Thymus (tissue), 11 donors: ENCODE results near the gene KCNK4. TPM values are rescaled to one million over a fixed set of nuclear protein-coding genes. Genes with fewer than 3 reads are reported as not detected.

ENCODE experiments used
- DNase-seq, 9 donors: peaks; one replicate each; pipeline ENCODE4 v3.0.0-alpha.2; 2013; ENCODE audit warnings: low spot score in 9 of 9, low read depth in 6 of 9, missing footprints in 1 of 9
- H3K27ac ChIP-seq, 2 donors: one replicate each; pipeline ENCODE4 v1.5.1; 2013; ENCODE audit warnings: control low read depth in 1 of 2, low read depth in 1 of 2, low read length in 1 of 2, mild to moderate bottlenecking in 1 of 2, moderate library complexity in 1 of 2
- H3K27me3 ChIP-seq, 2 donors: one replicate each; pipeline ENCODE4 v1.5.1; 2013; ENCODE audit warnings: low read length in 1 of 2; ENCODE audit not compliant: control insufficient read depth in 2 of 2, insufficient read depth in 1 of 2
- H3K36me3 ChIP-seq, 2 donors: one replicate each; pipeline ENCODE4 v1.5.1; 2013; ENCODE audit warnings: low read length in 1 of 2, mild to moderate bottlenecking in 1 of 2, moderate library complexity in 1 of 2; ENCODE audit not compliant: control insufficient read depth in 2 of 2, insufficient read depth in 2 of 2
- H3K4me1 ChIP-seq, 2 donors: one replicate each; pipeline ENCODE4 v1.5.1; 2013; ENCODE audit warnings: low read length in 2 of 2; ENCODE audit not compliant: control insufficient read depth in 2 of 2, insufficient read depth in 2 of 2
- H3K4me3 ChIP-seq, 2 donors: one replicate each; pipeline ENCODE4 v1.5.1; 2013; ENCODE audit warnings: low read length in 2 of 2, control low read depth in 1 of 2, mild to moderate bottlenecking in 1 of 2
- H3K9me3 ChIP-seq, 2 donors: one replicate each; pipeline ENCODE4 v1.5.1; 2013; ENCODE audit warnings: low read length in 1 of 2, mild to moderate bottlenecking in 1 of 2; ENCODE audit not compliant: control insufficient read depth in 2 of 2, insufficient read depth in 1 of 2
- WGBS: extraction: QIAGEN DNeasy Blood & Tissue Kit; methylation state at CpG from one replicate; pipeline ENCODE4 v1.1.7; 2013; 5-methylcytosine and 5-hydroxymethylcytosine counted together
- polyA plus RNA-seq: library from polyadenylated mRNA; stranded (reverse); fragments of 200-250 nt; gene quantifications from one replicate; pipeline ENCODE4 v1.2.3, GENCODE V29; 2013
- total RNA-seq: library from RNA; stranded (reverse); fragments of 120-200 nt; gene quantifications from one replicate; pipeline ENCODE4 v1.2.4, GENCODE V29; 2013
- donor health status: healthy.

The KCNK4 gene
- total and polyA plus RNA-seq, 2 donors = not detected

- H3K27me3 ChIP-seq = peaks cover 70 to 91% of the 10 kb centered on the region in 2 donors
- 7% methylated on average over 54 of the region's 54 CpGs for WGBS
Observed at GRCh38 chr11:64299847-64300648, 8.9 kb downstream of the KCNK4 start, which contains the start of gene CATSPERZ. Gene CATSPERZ, plus strand, starts transcription at chr11:64300358. Its CDS starts 53 bp downstream, at chr11:64300411.

DNA sequence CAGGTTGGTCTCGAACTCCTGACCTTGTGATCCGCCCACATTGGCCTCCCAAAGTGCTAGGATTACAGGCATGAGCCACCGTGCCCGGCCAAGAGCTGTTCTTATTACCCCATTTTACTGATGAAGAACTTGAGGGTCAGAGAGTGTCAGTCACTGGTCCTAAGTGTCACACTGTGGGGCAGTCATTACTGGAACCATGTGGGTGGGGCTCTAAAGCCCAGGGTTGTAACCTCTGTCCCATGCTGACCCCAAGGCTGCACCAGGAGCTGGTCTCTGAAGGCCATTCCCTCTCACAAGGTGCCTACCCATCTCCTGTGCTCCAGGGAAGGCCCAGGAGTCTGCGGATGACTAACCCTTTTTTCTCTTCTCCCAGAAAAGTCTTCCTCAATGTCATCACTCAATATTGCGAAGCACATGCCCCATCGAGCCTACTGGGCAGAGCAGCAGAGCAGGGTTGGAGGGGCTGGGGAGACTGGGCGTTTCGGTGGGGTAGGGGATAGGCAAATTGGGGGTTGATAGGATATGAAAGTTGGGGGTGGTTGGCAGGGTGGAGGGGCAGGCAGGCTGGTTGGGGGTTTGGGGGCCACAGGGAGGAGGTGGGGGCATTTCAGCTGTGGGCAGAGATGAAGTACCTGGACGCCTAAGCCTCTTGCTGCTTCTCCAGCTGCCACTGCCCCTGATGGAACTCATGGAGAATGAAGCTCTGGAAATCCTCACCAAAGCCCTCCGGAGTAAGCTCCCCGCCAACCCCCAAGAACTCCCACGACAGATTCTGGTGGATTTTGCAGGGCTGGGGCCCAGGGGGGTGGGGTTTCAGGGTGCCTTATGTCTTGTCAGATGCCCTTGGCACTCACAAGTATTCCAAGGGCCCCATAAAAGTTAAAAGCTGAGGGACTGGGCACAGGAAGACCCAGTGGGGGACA is 12.3 kb downstream of the KCNK4 start:
- H3K27ac ChIP-seq = no peak overlapping the region
- H3K27me3 ChIP-seq = peaks cover 38 to 58% of the 10 kb centered on the region in 2 donors
- 90% methylated on average over 13 of the region's 13 CpGs for WGBS
- DNase-seq = no peak
- H3K4me3 ChIP-seq = no peak overlapping the region
- peaks cover 0 to 25% of the 10 kb centered on the region in 2 donors for H3K9me3 ChIP-seq
- H3K36me3 ChIP-seq = peaks cover 10% of the 10 kb centered on the region in 2 donors
- peaks cover 15 to 36% of the 10 kb centered on the region in 2 donors for H3K4me1 ChIP-seq

More at GRCh38 chr11:64299847-64300648, 8.9 kb downstream of the KCNK4 start, which contains the start of gene CATSPERZ:
- Histone ChIP-seq H3K9me3 (peaks cover 0 to 25% of the 10 kb centered on the region in 2 donors), H3K36me3 (no peaks in the 10 kb centered on the region), H3K27ac (peak within 1 kb of the TSS in 1 of 2 donors; percentile 21), H3K4me3 (peak within 1 kb of the TSS in 1 of 2 donors; percentile 14), H3K4me1 (peaks cover 7 to 34% of the 10 kb centered on the region in 2 donors)
- peak in 1 of 9 donors; percentile 40 for DNase-seq

DNA sequence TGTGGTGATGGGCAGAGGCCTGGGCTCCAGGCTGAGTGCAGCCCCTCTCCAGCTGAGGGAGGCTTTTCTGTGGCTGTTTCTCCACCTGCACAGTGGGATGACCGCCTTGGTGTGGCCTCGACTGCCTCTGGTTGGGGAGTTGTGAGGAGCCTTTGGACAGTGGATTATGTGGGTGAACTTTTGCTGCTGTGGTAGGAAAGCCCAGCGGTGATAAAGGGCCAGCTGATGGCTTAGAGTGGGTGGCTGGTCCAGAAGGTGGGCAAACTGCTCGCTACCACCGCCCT is 12.9 kb downstream of the KCNK4 start:
- Histone ChIP-seq H3K9me3 (peaks cover 0 to 25% of the 10 kb centered on the region in 2 donors), H3K36me3 (peaks cover 10 to 11% of the 10 kb centered on the region in 2 donors), H3K27me3 (peaks cover 32 to 52% of the 10 kb centered on the region in 2 donors), H3K4me1 (peaks cover 15 to 36% of the 10 kb centered on the region in 2 donors), H3K4me3 (peak overlapping the region; percentile 50 to 89), H3K27ac (no peak overlapping the region)
- no peak for DNase-seq
- WGBS = 50% methylated on average over 5 of the region's 5 CpGs

GRCh38 chr11:64304316-64305072 is 13.4 kb downstream of the KCNK4 start:
- H3K4me3 ChIP-seq = peak overlapping the region; percentile 50 to 89
- peaks cover 26 to 47% of the 10 kb centered on the region in 2 donors for H3K27me3 ChIP-seq
- peak overlapping the region; percentile 90 to 91 for H3K27ac ChIP-seq
- peak; percentile 73 to 95 (median 87) for DNase-seq
- H3K4me1 ChIP-seq = peaks cover 15 to 36% of the 10 kb centered on the region in 2 donors
- WGBS = under 1% methylated on average over 46 of the region's 46 CpGs
- peaks cover 10 to 13% of the 10 kb centered on the region in 2 donors for H3K36me3 ChIP-seq
- peaks cover 0 to 25% of the 10 kb centered on the region in 2 donors for H3K9me3 ChIP-seq

GRCh38 chr11:64305075-64305690 is 14.1 kb downstream of the KCNK4 start, which contains the start of gene ESRRA:
Gene ESRRA, plus strand, starts transcription at chr11:64305524. Its CDS starts 1,656 bp downstream, at chr11:64307180.
- 1% methylated on average over 81 of the region's 81 CpGs for whole genome bisulfite sequencing
- Histone ChIP-seq H3K4me3 (peak within 1 kb of the TSS; percentile 69 to 89), H3K27ac (peak within 1 kb of the TSS; percentile 90 to 91), H3K4me1 (peaks cover 15 to 29% of the 10 kb centered on the region in 2 donors), H3K36me3 (peaks cover 10 to 16% of the 10 kb centered on the region in 2 donors), H3K9me3 (peaks cover 0 to 19% of the 10 kb centered on the region in 2 donors), H3K27me3 (peaks cover 21 to 40% of the 10 kb centered on the region in 2 donors)
- peak; percentile 92 to 99 (median 98) for DNase-seq

- 1% methylated on average over 71 of the region's 71 CpGs for WGBS
- H3K4me1 ChIP-seq = peaks cover 12 to 21% of the 10 kb centered on the region in 2 donors
- H3K27me3 ChIP-seq = peaks cover 14 to 32% of the 10 kb centered on the region in 2 donors
- H3K27ac ChIP-seq = peak overlapping the region; percentile 84 to 86
- peaks cover 0 to 11% of the 10 kb centered on the region in 2 donors for H3K9me3 ChIP-seq
- peak in 5 of 9 donors; percentile 64 to 84 (median 71) for DNase-seq
- H3K36me3 ChIP-seq = peaks cover 10 to 16% of the 10 kb centered on the region in 2 donors
- peak overlapping the region; percentile 69 to 89 for H3K4me3 ChIP-seq
Observed at GRCh38 chr11:64305691-64306562, 14.8 kb downstream of the KCNK4 start.

GRCh38 chr11:64306563-64306875 is 15.4 kb downstream of the KCNK4 start:
- peak overlapping the region in 1 of 2 donors; percentile 70 for H3K27ac ChIP-seq
- DNase-seq = no peak
- WGBS = 42% methylated on average over 9 of the region's 9 CpGs
- H3K4me3 ChIP-seq = peak overlapping the region; percentile 69 to 89
- peaks cover 10 to 21% of the 10 kb centered on the region in 2 donors for H3K4me1 ChIP-seq
- H3K36me3 ChIP-seq = peaks cover 14 to 16% of the 10 kb centered on the region in 2 donors
- H3K9me3 ChIP-seq = peaks cover 0 to 7% of the 10 kb centered on the region in 2 donors
- peaks cover 8 to 27% of the 10 kb centered on the region in 2 donors for H3K27me3 ChIP-seq
